ENCODE results near the gene SLC25A30.

SLC25A30 gene

GRCh38 chr13:45406421-45406820 is 11.8 kb downstream of the SLC25A30 start:
- peak in 2 of 3 donors; percentile 20 to 27 for DNase-seq
- Histone ChIP-seq H3K4me3 (ENCODE audit: control insufficient read depth in 1 of 7, extremely low read depth in 1 of 7, insufficient read depth in 4 of 7, low read depth in 2 of 7, low read length in 6 of 7) (peak overlapping the region in 1 of 7 experiments; percentile 1), H3K4me1 (ENCODE audit: control extremely low read depth in 1 of 4, control insufficient read depth in 4 of 4, insufficient read depth in 4 of 4, low read length in 3 of 4) (peaks cover 4 to 11% (median 8%) of the 10 kb centered on the region in 4 experiments), H3K9me3 (ENCODE audit: control extremely low read depth in 1 of 5, control insufficient read depth in 4 of 5, insufficient read depth in 2 of 5, low read depth in 1 of 5, low read length in 4 of 5) (no peaks in the 10 kb centered on the region), H3K36me3 (ENCODE audit: control insufficient read depth in 4 of 4, insufficient read depth in 4 of 4, low read length in 3 of 4) (peaks cover 27 to 85% (median 72%) of the 10 kb centered on the region in 4 experiments), H3K27ac (ENCODE audit: insufficient read depth in 1 of 2, low read depth in 1 of 2, low read length in 2 of 2, poor library complexity in 1 of 2, severe bottlenecking in 2 of 2) (no peak overlapping the region), H3K27me3 (replicated peaks in 2 of 5; ENCODE audit: control insufficient read depth in 4 of 5, insufficient read depth in 5 of 5, low read length in 4 of 5) (no peaks in the 10 kb centered on the region)
- WGBS (ENCODE audit: insufficient coverage), result 3% methylated on average over 3 of the region's 3 CpGs
- CTCF ChIA-PET, result interaction anchor here (1.2 to 6.3 kb wide), 5 partner anchors 8 to 360 kb away, joined by 3 to 46 read pairs (median 9); no protein-coding TSS in a partner anchor
- POLR2A ChIA-PET, result no interaction called here

GRCh38 chr13:45403081-45403480 is 15.1 kb downstream of the SLC25A30 start:
- ChIA-PET POLR2A (no interaction called here), CTCF (interaction anchor here (1.7 to 6.3 kb wide), 4 partner anchors 9 to 37 kb away, joined by 4 to 46 read pairs (median 18); no protein-coding TSS in a partner anchor)
- no peak for DNase-seq
- Histone ChIP-seq H3K4me3 (ENCODE audit: control insufficient read depth in 1 of 7, extremely low read depth in 1 of 7, insufficient read depth in 4 of 7, low read depth in 2 of 7, low read length in 6 of 7) (no peak overlapping the region), H3K36me3 (ENCODE audit: control insufficient read depth in 4 of 4, insufficient read depth in 4 of 4, low read length in 3 of 4) (peaks cover 35 to 83% (median 67%) of the 10 kb centered on the region in 4 experiments), H3K27me3 (replicated peaks in 2 of 5; ENCODE audit: control insufficient read depth in 4 of 5, insufficient read depth in 5 of 5, low read length in 4 of 5) (no peaks in the 10 kb centered on the region), H3K9me3 (ENCODE audit: control extremely low read depth in 1 of 5, control insufficient read depth in 4 of 5, insufficient read depth in 2 of 5, low read depth in 1 of 5, low read length in 4 of 5) (no peaks in the 10 kb centered on the region), H3K27ac (ENCODE audit: insufficient read depth in 1 of 2, low read depth in 1 of 2, low read length in 2 of 2, poor library complexity in 1 of 2, severe bottlenecking in 2 of 2) (no peak overlapping the region), H3K4me1 (ENCODE audit: control extremely low read depth in 1 of 4, control insufficient read depth in 4 of 4, insufficient read depth in 4 of 4, low read length in 3 of 4) (peaks cover 6 to 36% (median 17%) of the 10 kb centered on the region in 4 experiments)
- WGBS (ENCODE audit: insufficient coverage), result 100% methylated on average over 1 of the region's 3 CpGs

GRCh38 chr13:45402641-45403040 is 15.5 kb downstream of the SLC25A30 start:
- H3K27me3 ChIP-seq (replicated peaks in 2 of 5; ENCODE audit: control insufficient read depth in 4 of 5, insufficient read depth in 5 of 5, low read length in 4 of 5), result no peaks in the 10 kb centered on the region
- H3K36me3 ChIP-seq (ENCODE audit: control insufficient read depth in 4 of 4, insufficient read depth in 4 of 4, low read length in 3 of 4), result peaks cover 37 to 83% (median 67%) of the 10 kb centered on the region in 4 experiments
- CTCF ChIA-PET, result interaction anchor here (2.0 to 6.3 kb wide), 3 partner anchors 9 to 32 kb away, joined by 4 to 46 read pairs (median 30); no protein-coding TSS in a partner anchor
- WGBS (ENCODE audit: insufficient coverage), result 100% methylated on average over 1 of the region's 3 CpGs
- POLR2A ChIA-PET, result no interaction called here
- no peak overlapping the region for H3K4me3 ChIP-seq (ENCODE audit: control insufficient read depth in 1 of 7, extremely low read depth in 1 of 7, insufficient read depth in 4 of 7, low read depth in 2 of 7, low read length in 6 of 7)
- no peak overlapping the region for H3K27ac ChIP-seq (ENCODE audit: insufficient read depth in 1 of 2, low read depth in 1 of 2, low read length in 2 of 2, poor library complexity in 1 of 2, severe bottlenecking in 2 of 2)
- DNase-seq, result no peak
- H3K4me1 ChIP-seq (ENCODE audit: control extremely low read depth in 1 of 4, control insufficient read depth in 4 of 4, insufficient read depth in 4 of 4, low read length in 3 of 4), result peaks cover 9 to 40% (median 19%) of the 10 kb centered on the region in 4 experiments
- H3K9me3 ChIP-seq (ENCODE audit: control extremely low read depth in 1 of 5, control insufficient read depth in 4 of 5, insufficient read depth in 2 of 5, low read depth in 1 of 5, low read length in 4 of 5), result no peaks in the 10 kb centered on the region

- POLR2A ChIA-PET, result no interaction called here
- Histone ChIP-seq H3K27ac (ENCODE audit: insufficient read depth in 1 of 2, low read depth in 1 of 2, low read length in 2 of 2, poor library complexity in 1 of 2, severe bottlenecking in 2 of 2) (no peak overlapping the region), H3K36me3 (ENCODE audit: control insufficient read depth in 4 of 4, insufficient read depth in 4 of 4, low read length in 3 of 4) (peaks cover 33 to 71% (median 60%) of the 10 kb centered on the region in 4 experiments)
Measured at GRCh38 chr13:45401314-45401713, 16.9 kb downstream of the SLC25A30 start.

GRCh38 chr13:45398877-45399276 is 19.3 kb downstream of the SLC25A30 start:
- Histone ChIP-seq H3K27me3 (replicated peaks in 2 of 5; ENCODE audit: control insufficient read depth in 4 of 5, insufficient read depth in 5 of 5, low read length in 4 of 5) (no peaks in the 10 kb centered on the region), H3K27ac (ENCODE audit: insufficient read depth in 1 of 2, low read depth in 1 of 2, low read length in 2 of 2, poor library complexity in 1 of 2, severe bottlenecking in 2 of 2) (peak overlapping the region in 1 of 2 experiments; percentile 41), H3K4me3 (ENCODE audit: control insufficient read depth in 1 of 7, extremely low read depth in 1 of 7, insufficient read depth in 4 of 7, low read depth in 2 of 7, low read length in 6 of 7) (no peak overlapping the region), H3K36me3 (ENCODE audit: control insufficient read depth in 4 of 4, insufficient read depth in 4 of 4, low read length in 3 of 4) (peaks cover 25 to 69% (median 47%) of the 10 kb centered on the region in 4 experiments), H3K9me3 (ENCODE audit: control extremely low read depth in 1 of 5, control insufficient read depth in 4 of 5, insufficient read depth in 2 of 5, low read depth in 1 of 5, low read length in 4 of 5) (no peaks in the 10 kb centered on the region), H3K4me1 (ENCODE audit: control extremely low read depth in 1 of 4, control insufficient read depth in 4 of 4, insufficient read depth in 4 of 4, low read length in 3 of 4) (peaks cover 25 to 67% (median 45%) of the 10 kb centered on the region in 4 experiments)
- ChIA-PET CTCF (interaction anchor here (1.1 to 3.1 kb wide), 9 partner anchors 13 to 95 kb away, joined by 3 to 18 read pairs (median 6); partner anchors contain the start of genes COG3 and SLC25A30), POLR2A (interaction anchor here (1.3 to 1.5 kb wide), 2 partner anchors 19 to 57 kb away, joined by 3 to 6 read pairs; partner anchors contain the start of genes SLC25A30 and TPT1)
- peak in 1 of 3 donors; percentile 32 for DNase-seq
- whole genome bisulfite sequencing (ENCODE audit: insufficient coverage), result 83% methylated on average over 2 of the region's 4 CpGs

More at GRCh38 chr13:45401314-45401713, 16.9 kb downstream of the SLC25A30 start:
- CTCF ChIA-PET, result interaction anchor here (2.6 kb wide), 1 partner anchor 16 kb away, joined by 18 read pairs; the partner anchor contains the start of gene SLC25A30
- Histone ChIP-seq H3K9me3 (ENCODE audit: control extremely low read depth in 1 of 5, control insufficient read depth in 4 of 5, insufficient read depth in 2 of 5, low read depth in 1 of 5, low read length in 4 of 5) (no peaks in the 10 kb centered on the region), H3K4me1 (ENCODE audit: control extremely low read depth in 1 of 4, control insufficient read depth in 4 of 4, insufficient read depth in 4 of 4, low read length in 3 of 4) (peaks cover 10 to 44% (median 24%) of the 10 kb centered on the region in 4 experiments), H3K4me3 (ENCODE audit: control insufficient read depth in 1 of 7, extremely low read depth in 1 of 7, insufficient read depth in 4 of 7, low read depth in 2 of 7, low read length in 6 of 7) (no peak overlapping the region), H3K27me3 (replicated peaks in 2 of 5; ENCODE audit: control insufficient read depth in 4 of 5, insufficient read depth in 5 of 5, low read length in 4 of 5) (no peaks in the 10 kb centered on the region)
- no peak for DNase-seq
- no CpG with 5 or more reads among the region's 1 CpG for WGBS (ENCODE audit: insufficient coverage)

DNA sequence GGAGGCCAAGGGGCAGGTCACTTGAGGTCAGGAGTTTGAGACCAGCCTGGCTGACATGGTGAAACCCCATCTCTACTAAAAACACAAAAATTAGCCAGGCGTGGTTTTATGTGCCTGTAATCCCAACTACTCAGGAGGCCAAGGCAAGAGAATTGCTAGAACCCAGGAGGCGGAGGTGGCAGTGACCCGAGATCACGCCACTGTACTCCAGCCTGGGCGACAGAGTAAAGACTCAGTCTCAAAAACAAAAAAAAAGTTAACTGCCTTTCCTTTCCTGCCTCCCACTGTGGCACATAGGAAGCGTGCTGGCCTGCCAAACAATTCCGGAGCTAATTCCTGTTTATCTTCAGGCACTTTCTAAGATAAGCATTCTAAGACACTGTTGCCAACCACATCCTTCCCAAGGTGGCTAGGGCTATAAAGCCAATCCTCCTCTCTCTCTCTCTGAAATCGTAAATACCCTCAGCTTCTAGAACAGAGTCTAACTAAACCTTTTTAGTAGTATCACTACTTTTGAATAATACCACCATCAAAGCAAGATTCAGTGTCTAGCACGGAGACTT is 21.6 kb downstream of the SLC25A30 start:
- Histone ChIP-seq H3K4me3 (ENCODE audit: control insufficient read depth in 1 of 7, extremely low read depth in 1 of 7, insufficient read depth in 4 of 7, low read depth in 2 of 7, low read length in 6 of 7) (peak overlapping the region in 6 of 7 experiments; percentile 14 to 68 (median 52)), H3K27ac (ENCODE audit: insufficient read depth in 1 of 2, low read depth in 1 of 2, low read length in 2 of 2, poor library complexity in 1 of 2, severe bottlenecking in 2 of 2) (peak overlapping the region; percentile 68 to 80), H3K27me3 (replicated peaks in 2 of 5; ENCODE audit: control insufficient read depth in 4 of 5, insufficient read depth in 5 of 5, low read length in 4 of 5) (no peaks in the 10 kb centered on the region), H3K36me3 (ENCODE audit: control insufficient read depth in 4 of 4, insufficient read depth in 4 of 4, low read length in 3 of 4) (peaks cover 19 to 62% (median 43%) of the 10 kb centered on the region in 4 experiments), H3K4me1 (ENCODE audit: control extremely low read depth in 1 of 4, control insufficient read depth in 4 of 4, insufficient read depth in 4 of 4, low read length in 3 of 4) (peaks cover 25 to 78% (median 52%) of the 10 kb centered on the region in 4 experiments), H3K9me3 (ENCODE audit: control extremely low read depth in 1 of 5, control insufficient read depth in 4 of 5, insufficient read depth in 2 of 5, low read depth in 1 of 5, low read length in 4 of 5) (no peaks in the 10 kb centered on the region)
- WGBS (ENCODE audit: insufficient coverage), result 1% methylated on average over 8 of the region's 9 CpGs
- peak; percentile 57 to 78 (median 69) for DNase-seq
- ChIA-PET CTCF (interaction anchor here (0.6 to 8.1 kb wide), 16 partner anchors 9 to 105 kb away, joined by 3 to 191 read pairs (median 6); partner anchors contain the start of gene SLC25A30), POLR2A (interaction anchor here (0.6 to 1.9 kb wide), 9 partner anchors 20 to 350 kb away, joined by 3 to 7 read pairs (median 4); partner anchors contain the start of gene SLC25A30)

Measured in common myeloid progenitor, CD34-positive (primary cell).